Rectal smooth muscle tissue (tissue), 1 donor: ENCODE results near the gene VIPR2.
"Not testable (repeated sequence)": the region's sequence is repeated elsewhere in the genome, so short reads cannot be mapped to it uniquely, and the experiment has no call there.

Experiments used
- H3K27ac ChIP-seq: one replicate; pipeline ENCODE4 v1.7.0; 2013; ENCODE audit warnings: low read depth, low read length, inconsistent platforms
- H3K27me3 ChIP-seq: one replicate; pipeline ENCODE4 v1.7.0; 2013; ENCODE audit warnings: low read length; ENCODE audit not compliant: control insufficient read depth, insufficient read depth
- H3K36me3 ChIP-seq: one replicate; pipeline ENCODE4 v1.7.0; 2013; ENCODE audit warnings: low read length; ENCODE audit not compliant: control insufficient read depth, insufficient read depth
- H3K4me1 ChIP-seq: one replicate; pipeline ENCODE4 v1.7.0; 2013; ENCODE audit warnings: low read length; ENCODE audit not compliant: control insufficient read depth, insufficient read depth
- H3K4me3 ChIP-seq: one replicate; pipeline ENCODE4 v1.7.0; 2013; ENCODE audit warnings: low read length
- H3K9ac ChIP-seq: one replicate; pipeline ENCODE4 v1.7.0; 2013; ENCODE audit warnings: low read length

VIPR2 gene

GRCh38 chr7:159167139-159167538 is 22.5 kb upstream of the VIPR2 start:
- Histone ChIP-seq H3K4me1 (no peaks in the 10 kb centered on the region), H3K4me3 (no peak overlapping the region), H3K36me3 (no peaks in the 10 kb centered on the region), H3K9ac (no peak overlapping the region), H3K27me3 (no peaks in the 10 kb centered on the region), H3K27ac (no peak overlapping the region)

GRCh38 chr7:159166530-159166929 is 21.9 kb upstream of the VIPR2 start:
- Histone ChIP-seq H3K9ac (no peak overlapping the region), H3K36me3 (no peaks in the 10 kb centered on the region), H3K27me3 (no peaks in the 10 kb centered on the region), H3K27ac (no peak overlapping the region), H3K4me3 (no peak overlapping the region), H3K4me1 (no peaks in the 10 kb centered on the region)

GRCh38 chr7:159165352-159165751 is 20.7 kb upstream of the VIPR2 start:
- H3K27ac ChIP-seq = no peak overlapping the region

GRCh38 chr7:159163703-159164301 is 19.1 kb upstream of the VIPR2 start:
- H3K4me1 ChIP-seq, H3K4me3 ChIP-seq, H3K27me3 ChIP-seq, H3K27ac ChIP-seq, H3K36me3 ChIP-seq, H3K9ac ChIP-seq: not testable (repeated sequence)

More at GRCh38 chr7:159165352-159165751, 20.7 kb upstream of the VIPR2 start:
- H3K36me3 ChIP-seq = no peaks in the 10 kb centered on the region
- H3K4me1 ChIP-seq = no peaks in the 10 kb centered on the region
- no peak overlapping the region for H3K9ac ChIP-seq
- no peaks in the 10 kb centered on the region for H3K27me3 ChIP-seq
- no peak overlapping the region for H3K4me3 ChIP-seq

- H3K36me3 ChIP-seq, H3K4me1 ChIP-seq, H3K9ac ChIP-seq, H3K4me3 ChIP-seq, H3K27ac ChIP-seq, H3K27me3 ChIP-seq: not testable (repeated sequence)
Measured at GRCh38 chr7:159162050-159162626, 17.5 kb upstream of the VIPR2 start.

DNA sequence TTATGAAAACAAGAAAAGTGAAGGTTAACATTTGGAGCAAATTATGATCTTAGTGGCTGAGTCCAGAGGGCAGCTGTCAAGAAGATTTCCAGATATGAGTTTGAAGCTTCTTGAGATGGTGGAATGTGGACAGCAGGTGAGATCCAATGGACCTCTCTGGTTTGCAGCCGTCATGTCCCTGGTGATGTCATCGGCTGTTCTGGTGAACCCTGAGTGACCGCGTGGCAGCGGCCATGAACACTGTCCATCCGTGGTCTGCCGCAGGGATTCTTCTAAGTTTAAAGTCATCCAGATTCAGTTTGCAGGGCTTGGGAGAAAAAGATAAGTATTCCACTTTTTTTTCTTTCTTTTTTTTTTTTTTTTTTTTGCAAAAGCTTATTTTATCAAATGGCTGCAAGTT is 15.8 kb upstream of the VIPR2 start:
- no peaks in the 10 kb centered on the region for H3K4me1 ChIP-seq
- H3K9ac ChIP-seq = no peak overlapping the region
- H3K27me3 ChIP-seq = no peaks in the 10 kb centered on the region
- no peak overlapping the region for H3K27ac ChIP-seq
- no peak overlapping the region for H3K4me3 ChIP-seq
- no peaks in the 10 kb centered on the region for H3K36me3 ChIP-seq

DNA sequence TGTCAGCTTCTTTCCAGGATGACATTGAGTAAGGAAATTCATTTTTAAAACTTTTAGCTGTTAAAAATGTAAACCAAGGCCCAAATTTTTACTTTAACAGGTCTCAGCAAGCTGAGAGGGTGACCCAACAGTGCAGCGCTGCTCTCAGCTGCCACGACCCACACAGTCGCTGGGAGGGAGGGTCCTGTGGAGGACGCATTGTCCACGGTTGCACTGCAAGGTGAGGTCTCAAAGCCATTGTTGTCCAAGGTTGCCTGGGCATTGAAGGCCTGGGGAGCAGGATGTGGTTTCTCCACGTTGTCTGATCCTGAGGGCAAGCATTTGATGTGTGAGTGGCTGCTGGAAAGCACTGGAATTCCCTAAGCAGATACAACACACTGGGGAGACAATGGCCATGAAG is 15.1 kb upstream of the VIPR2 start:
- no peaks in the 10 kb centered on the region for H3K4me1 ChIP-seq
- no peak overlapping the region for H3K27ac ChIP-seq
- H3K27me3 ChIP-seq = no peaks in the 10 kb centered on the region
- H3K9ac ChIP-seq = no peak overlapping the region
- no peak overlapping the region for H3K4me3 ChIP-seq
- H3K36me3 ChIP-seq = no peaks in the 10 kb centered on the region

DNA sequence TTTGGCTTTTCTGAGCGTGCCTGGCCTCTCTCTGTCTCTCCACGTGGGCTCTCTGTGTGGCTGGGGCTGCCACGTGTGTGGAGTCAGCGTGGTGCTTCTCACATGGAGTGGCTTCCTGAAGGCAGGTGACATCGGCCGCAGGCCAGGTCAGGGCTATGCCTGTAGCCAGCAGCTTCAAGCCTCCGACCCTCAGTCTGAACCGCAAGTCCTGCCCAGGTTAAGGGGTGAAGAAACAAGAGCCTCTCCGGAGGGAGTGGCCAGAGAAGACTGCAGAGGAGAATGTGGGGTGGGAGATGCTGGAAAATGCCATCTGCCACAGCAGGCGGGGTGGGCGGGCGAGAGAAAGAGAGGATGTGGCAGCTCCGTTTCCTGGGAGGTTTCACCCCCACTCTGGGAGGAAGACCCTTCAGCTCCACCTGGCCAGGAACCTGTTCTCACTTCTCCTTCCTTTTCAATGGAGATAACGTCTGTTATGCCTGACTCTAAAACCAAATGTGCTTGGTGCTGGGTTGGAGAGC is 14.3 kb upstream of the VIPR2 start:
- no peak overlapping the region for H3K4me3 ChIP-seq
- H3K4me1 ChIP-seq = no peaks in the 10 kb centered on the region
- H3K27ac ChIP-seq = no peak overlapping the region
- H3K9ac ChIP-seq = no peak overlapping the region
- H3K36me3 ChIP-seq = no peaks in the 10 kb centered on the region
- H3K27me3 ChIP-seq = no peaks in the 10 kb centered on the region

DNA sequence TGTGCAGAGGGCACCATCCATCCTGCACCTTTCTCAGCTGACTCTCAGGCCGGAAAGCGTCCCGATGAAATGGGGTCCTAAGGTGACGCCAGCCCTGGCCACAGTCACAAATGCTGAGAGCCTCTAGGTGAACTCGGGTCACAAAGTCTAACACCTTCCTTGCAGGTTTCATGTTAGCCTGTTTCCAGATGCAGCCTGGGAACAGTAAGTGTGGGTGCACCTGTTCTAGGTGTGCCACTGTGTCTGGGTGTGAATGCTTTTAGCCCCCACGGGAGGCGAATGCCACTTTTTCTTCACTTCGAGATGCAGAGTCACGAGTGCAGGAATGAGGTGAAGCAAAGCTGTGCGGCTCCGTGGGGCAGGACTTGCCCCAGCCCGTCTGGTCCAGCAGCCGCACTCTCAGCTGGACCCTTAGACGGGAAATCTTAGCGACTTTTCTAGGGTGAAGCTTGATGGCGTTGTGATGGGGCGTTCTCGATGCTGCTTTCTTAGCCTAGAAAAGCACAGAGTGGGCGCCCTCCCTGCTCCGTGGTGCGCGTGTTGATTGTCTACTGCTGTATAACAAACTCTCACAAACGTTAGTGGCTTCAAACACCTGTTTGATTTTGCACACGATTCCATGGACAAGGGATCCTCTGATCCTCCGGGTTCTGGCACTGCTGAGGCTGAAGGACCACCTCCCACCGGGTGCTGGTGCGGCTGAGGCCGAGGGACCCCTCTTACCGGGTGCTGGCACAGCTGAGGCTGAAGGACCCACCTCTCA is 13.6 kb upstream of the VIPR2 start:
- Histone ChIP-seq H3K4me1 (no peaks in the 10 kb centered on the region), H3K36me3 (no peaks in the 10 kb centered on the region), H3K27ac (no peak overlapping the region), H3K4me3 (no peak overlapping the region), H3K27me3 (no peaks in the 10 kb centered on the region), H3K9ac (no peak overlapping the region)

DNA sequence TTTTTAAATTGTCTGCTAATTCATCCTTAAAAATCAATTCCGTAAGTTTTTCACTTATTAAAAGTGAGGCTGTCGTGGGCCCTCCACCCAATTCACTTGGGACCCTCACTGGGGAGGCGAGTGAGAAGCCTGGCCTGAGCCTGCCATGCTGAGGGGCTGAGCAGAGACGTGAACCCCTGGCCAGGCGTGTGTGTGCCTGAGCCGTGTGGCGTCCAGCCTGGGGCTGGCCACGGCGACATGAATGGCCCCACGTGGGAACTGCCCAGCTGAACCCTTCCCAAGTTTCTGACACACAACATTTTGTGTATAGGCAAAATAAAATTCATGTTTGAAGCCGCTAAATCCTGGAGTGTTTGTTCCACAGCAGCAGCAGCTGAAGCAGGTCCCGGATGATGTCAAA is 13.0 kb upstream of the VIPR2 start:
- H3K27ac ChIP-seq = no peak overlapping the region
- H3K4me3 ChIP-seq = no peak overlapping the region
- no peaks in the 10 kb centered on the region for H3K27me3 ChIP-seq
- H3K4me1 ChIP-seq = no peaks in the 10 kb centered on the region
- no peak overlapping the region for H3K9ac ChIP-seq
- H3K36me3 ChIP-seq = no peaks in the 10 kb centered on the region

- H3K9ac ChIP-seq = no peak overlapping the region
- no peak overlapping the region for H3K4me3 ChIP-seq
- H3K36me3 ChIP-seq = no peaks in the 10 kb centered on the region
- no peaks in the 10 kb centered on the region for H3K27me3 ChIP-seq
- no peaks in the 10 kb centered on the region for H3K4me1 ChIP-seq
- no peak overlapping the region for H3K27ac ChIP-seq
Measured at GRCh38 chr7:159156436-159157245, 12.0 kb upstream of the VIPR2 start.

DNA sequence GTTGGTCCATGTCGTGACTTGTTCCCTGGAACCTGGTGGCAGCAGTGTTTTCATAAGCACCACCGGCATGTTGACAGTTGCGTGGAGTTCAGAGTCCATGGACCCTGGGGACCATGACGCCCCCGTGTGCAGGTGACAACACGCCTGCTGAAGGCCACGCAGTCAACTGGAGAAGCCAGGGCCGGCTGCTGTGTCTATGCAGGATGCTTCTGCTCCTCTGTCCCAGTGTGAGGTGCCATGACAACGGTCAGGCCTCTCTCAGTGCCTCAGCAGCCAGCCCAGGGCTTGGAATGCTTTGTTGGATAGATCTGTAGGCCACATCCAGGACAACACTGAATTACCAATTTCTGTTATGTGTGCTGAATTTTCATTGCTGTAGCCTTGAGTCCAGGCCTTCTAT is 10.7 kb upstream of the VIPR2 start:
- Histone ChIP-seq H3K36me3 (no peaks in the 10 kb centered on the region), H3K4me1 (no peaks in the 10 kb centered on the region), H3K27ac (no peak overlapping the region), H3K27me3 (no peaks in the 10 kb centered on the region), H3K4me3 (no peak overlapping the region), H3K9ac (no peak overlapping the region)
